ENCODE measurements around the gene CMTM6.

The CMTM6 gene

DNA sequence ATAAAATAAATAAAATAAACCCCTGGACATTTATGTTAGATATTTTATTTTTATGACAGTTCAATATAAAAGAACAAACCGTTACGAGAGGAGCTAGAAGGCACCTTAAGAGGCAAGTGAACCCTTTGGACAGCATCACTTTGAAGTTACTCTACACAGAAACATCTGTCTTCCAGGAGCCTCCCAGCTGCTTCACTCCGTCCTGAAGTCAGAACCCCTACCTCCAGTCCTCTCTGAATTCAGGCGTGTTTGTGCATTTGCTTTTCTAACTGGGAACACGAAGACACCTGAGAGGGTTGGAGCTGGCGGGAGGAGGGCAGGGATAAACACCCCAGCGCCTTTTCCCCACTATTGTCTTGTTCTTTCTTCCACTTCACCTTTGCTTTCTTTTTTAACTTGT, 64.8 kb downstream of the CMTM6 start:
- no peak overlapping the region for H3K27ac ChIP-seq
- TF ChIP-seq ZFX (IDR thresholded peaks at IDR 0.05), result no peak
- no peak for TF ChIP-seq CTCF (conservative IDR thresholded peaks at IDR 0.05)

DNA sequence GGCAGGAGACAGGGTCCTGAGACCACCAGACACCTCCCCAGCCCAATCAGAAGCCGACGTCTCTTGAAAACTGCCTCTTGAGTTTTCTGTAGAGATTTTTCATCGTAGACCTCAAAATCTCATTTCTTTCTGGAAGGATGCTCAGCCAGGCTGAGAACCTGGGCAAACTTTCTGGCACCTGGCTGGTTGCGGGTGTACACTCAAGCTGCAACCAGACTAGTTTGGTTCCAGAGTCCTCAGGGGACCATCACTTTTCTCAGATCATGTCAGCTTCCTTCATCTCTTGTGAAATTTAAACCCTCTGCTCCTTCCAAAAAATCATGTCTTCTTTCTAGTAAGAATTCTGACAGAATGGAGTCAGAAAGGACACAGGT, 65.8 kb downstream of the CMTM6 start:
- H3K27ac ChIP-seq, result no peak overlapping the region
- TF ChIP-seq CTCF (conservative IDR thresholded peaks at IDR 0.05), result no peak
- no peak for TF ChIP-seq ZFX (IDR thresholded peaks at IDR 0.05)

DNA sequence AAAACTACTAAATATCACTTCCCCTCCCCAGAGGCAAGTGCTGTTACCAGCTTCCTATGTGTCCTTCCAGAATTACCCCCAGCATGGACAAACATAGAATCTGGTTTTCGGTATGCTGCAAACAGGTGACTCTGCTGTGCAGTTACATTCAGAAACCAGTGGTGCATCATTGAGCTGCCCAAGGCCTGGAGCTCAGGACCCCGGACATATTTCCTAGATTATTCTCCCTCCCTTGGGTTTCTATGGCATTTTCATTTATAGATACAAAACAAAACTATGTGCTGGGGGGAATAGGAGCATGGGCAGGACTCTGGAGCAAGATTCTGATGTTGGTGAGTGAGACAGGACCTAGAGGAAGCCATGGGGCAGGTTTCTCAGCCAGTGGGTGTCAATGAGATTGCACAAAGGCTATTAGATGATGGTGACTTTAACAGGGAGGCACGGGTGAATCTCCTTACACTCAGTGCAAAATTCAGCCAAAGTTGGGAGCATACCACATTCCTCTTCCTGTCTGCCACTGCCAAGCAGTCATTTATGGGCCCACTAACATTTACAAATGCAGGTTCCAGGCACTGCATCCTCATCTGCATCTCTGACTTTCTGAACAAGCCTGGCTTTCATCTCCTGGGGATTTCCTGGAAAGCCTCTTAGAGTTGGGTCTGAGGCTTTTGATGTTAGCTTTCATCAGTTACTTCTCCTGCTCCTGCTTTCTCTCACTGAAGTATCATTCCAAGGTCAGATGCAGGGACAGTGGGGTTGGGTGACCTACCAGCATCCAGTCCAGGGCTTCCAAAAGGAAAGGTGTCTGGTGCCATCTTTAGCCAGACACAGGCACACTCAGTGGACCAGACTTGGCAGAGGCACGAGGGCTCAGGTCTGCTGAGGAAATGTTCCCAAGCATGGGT, 66.5 kb downstream of the CMTM6 start:
- no peak overlapping the region for H3K27ac ChIP-seq
- TF ChIP-seq ZFX (IDR thresholded peaks at IDR 0.05) (no peak), CTCF (conservative IDR thresholded peaks at IDR 0.05) (no peak)

DNA sequence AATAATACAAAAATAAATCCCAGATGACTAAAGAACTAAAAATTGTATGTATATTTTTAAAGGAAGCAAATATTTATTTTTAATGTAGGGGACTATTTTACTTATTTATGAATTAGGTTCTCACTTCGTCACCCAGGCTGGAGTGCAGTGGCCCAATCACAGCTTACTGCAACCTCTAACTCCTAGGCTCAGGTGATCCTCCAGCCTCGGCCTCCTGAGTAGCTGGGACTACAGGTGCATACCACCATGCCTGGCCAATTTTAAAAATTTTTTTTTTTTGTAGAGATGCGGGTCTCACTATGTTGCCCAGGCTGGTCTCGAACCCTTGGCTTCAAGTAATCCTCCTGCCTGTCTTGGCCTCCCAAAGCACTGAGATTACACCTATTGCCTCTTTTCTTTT, 68.4 kb downstream of the CMTM6 start:
- TF ChIP-seq CTCF (conservative IDR thresholded peaks at IDR 0.05), result no peak
- TF ChIP-seq ZFX (IDR thresholded peaks at IDR 0.05), result no peak
- no peak overlapping the region for H3K27ac ChIP-seq

DNA sequence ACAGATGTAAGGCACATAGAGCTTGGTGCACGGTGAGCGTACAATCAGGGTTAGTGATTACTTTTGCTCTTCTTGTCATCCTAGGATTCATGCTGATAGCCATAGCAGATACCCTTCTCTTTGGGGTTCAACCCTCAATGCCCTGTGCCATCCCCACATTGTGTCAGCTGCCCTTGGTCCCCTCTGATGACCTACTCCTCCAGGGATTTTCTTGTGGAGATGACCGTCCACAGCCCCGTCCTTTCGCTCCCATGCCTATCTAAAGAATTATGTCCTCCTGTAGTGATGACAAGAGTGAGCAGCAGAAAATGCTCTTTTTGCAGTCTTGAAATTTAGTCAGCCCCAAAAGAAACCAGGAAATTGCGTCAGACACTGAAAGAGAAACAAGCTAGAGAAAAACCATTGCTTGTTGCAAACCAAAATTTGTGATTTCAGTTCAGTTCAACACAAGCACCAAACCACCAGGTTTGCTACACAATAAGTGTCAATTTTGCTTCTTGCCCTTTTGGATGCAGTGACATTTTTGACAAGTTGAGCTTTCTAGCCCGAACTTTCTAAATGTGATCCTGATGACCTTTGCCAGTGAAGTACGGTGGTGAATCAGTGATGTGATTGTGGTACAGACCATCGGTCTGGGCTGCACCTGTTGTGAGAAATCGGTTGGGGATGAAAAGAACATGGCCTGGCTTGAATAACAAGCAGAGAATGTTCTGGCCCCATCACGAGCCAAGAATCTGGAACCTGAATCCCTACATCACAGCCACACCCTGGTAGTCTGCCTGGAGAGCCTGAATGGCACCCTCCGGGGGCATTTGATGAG, 69.7 kb downstream of the CMTM6 start:
- TF ChIP-seq CTCF (conservative IDR thresholded peaks at IDR 0.05), result no peak
- TF ChIP-seq ZFX (IDR thresholded peaks at IDR 0.05), result no peak
- no peak overlapping the region for H3K27ac ChIP-seq

DNA sequence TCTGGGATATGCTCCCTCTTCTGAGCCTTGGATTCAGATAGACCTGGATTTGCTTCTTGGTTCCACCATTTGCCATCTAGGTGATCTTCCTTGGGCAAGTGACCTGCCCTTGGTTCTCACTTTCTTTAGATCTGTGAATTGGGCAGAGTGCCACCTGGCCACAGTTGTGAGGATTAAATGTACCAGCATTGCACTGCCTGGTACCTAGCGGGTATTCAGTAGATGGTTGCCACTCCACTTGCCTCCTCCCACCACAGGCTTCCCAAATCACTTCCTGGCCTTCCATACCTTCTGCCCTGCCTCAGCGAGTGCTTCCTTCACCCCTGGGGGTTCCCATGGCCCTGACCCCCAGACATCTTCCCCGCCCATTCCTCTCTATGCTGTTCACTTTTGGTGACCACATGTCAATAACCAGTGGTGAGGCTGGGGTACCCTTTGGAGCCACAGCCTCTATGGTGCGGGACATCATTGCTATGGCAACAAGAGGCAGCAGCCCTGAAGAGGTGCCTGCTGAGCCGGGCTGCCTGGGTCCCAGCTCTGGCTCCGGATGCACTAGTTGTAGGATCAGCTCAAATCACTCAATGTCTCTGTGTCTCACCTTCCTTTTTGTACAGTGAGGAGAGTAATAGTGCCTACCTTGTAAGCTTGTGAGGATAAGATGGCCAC, 70.5 kb downstream of the CMTM6 start:
- TF ChIP-seq ZFX (IDR thresholded peaks at IDR 0.05) (no peak), CTCF (conservative IDR thresholded peaks at IDR 0.05) (no peak)
- H3K27ac ChIP-seq, result no peak overlapping the region
